B cell (primary cell): ENCODE measurements around the gene EMC10. TPM values are rescaled to one million over a fixed set of nuclear protein-coding genes. Genes with fewer than 3 reads are reported as not detected.

Source experiments
- ATAC-seq: fragments of 200-7000 bp; cut with Tn5 transposase; one replicate; pipeline ENCODE4 v1.10.0; 2021; ENCODE audit warnings: low read depth, mild to moderate bottlenecking, moderate number of reproducible peaks, moderate library complexity
- CTCF ChIA-PET: fragments of 350-600 bp; sonication (Branson Sonifier 250); formaldehyde crosslinking; loops from one replicate; lab custom pipeline; 2021; ENCODE audit warnings: antibody characterized with exemption, inconsistent platforms; lab: Charles Lee
- POLR2A ChIA-PET: fragments of 350-600 bp; sonication (Branson Sonifier 250); formaldehyde crosslinking; loops from one replicate; lab custom pipeline; 2021; ENCODE audit warnings: antibody characterized with exemption; lab: Charles Lee
- DNase-seq: peaks from one replicate; pipeline ENCODE4 v3.0.0; 2013
- H2AFZ ChIP-seq: 2 replicates; pipeline ENCODE4 v1.6.1; 2012; ENCODE audit warnings: mild to moderate bottlenecking, low read depth, low read length; ENCODE audit not compliant: insufficient read depth, poor library complexity, severe bottlenecking
- H3K27ac ChIP-seq, 2 donors: 1 replicate in 1 of 2; 2 replicates in 1 of 2; pipeline ENCODE4 v1.5.1; 2012 to 2013; ENCODE audit warnings: low read length in 2 of 2, mild to moderate bottlenecking in 2 of 2, moderate library complexity in 1 of 2
- H3K27me3 ChIP-seq, 4 experiments: fragments of 200-600 bp in 1 of 4; sonication (generic) in 1 of 4; replicated peaks in 1 of 4; 1 replicate in 2 of 4; 2 replicates in 2 of 4; pipeline versions ENCODE4 v1.6.1 to v1.7.0; 2013 to 2016; ENCODE audit warnings: low read length in 3 of 4, mild to moderate bottlenecking in 2 of 4, mixed read lengths in 1 of 4, moderate library complexity in 1 of 4; ENCODE audit not compliant: insufficient read depth in 4 of 4, control insufficient read depth in 3 of 4; ENCODE audit errors: control extremely low read depth in 1 of 4
- H3K36me3 ChIP-seq, 2 experiments: replicated peaks in 1 of 2; 1 replicate in 1 of 2; 2 replicates in 1 of 2; pipeline versions ENCODE4 v1.6.1 to v1.7.1; 2013; ENCODE audit warnings: low read length in 1 of 2; ENCODE audit not compliant: insufficient read depth in 2 of 2, control insufficient read depth in 1 of 2; ENCODE audit errors: control extremely low read depth in 1 of 2, extremely low read depth in 1 of 2
- H3K4me1 ChIP-seq, 2 donors: fragments of 200-600 bp in 1 of 2; sonication (generic) in 1 of 2; 1 replicate in 1 of 2; 2 replicates in 1 of 2; pipeline versions ENCODE4 v1.5.1 to v1.6.1; 2013 to 2017; ENCODE audit warnings: low read length in 2 of 2; ENCODE audit not compliant: control insufficient read depth in 2 of 2, insufficient read depth in 2 of 2
- H3K4me2 ChIP-seq: replicated peaks from 2 replicates; pipeline ENCODE3; 2012; ENCODE audit warnings: mild to moderate bottlenecking, low read depth, low read length; ENCODE audit not compliant: poor library complexity, severe bottlenecking
- H3K4me3 ChIP-seq, 5 experiments: fragments of 200-600 bp in 1 of 5; sonication (generic) in 1 of 5; 1 replicate in 3 of 5; 2 replicates in 2 of 5; pipeline versions ENCODE4 v1.5.1 to v1.7.0; 2011 to 2016; ENCODE audit warnings: low read length in 4 of 5, mild to moderate bottlenecking in 4 of 5, low read depth in 2 of 5, control low read depth in 1 of 5, moderate library complexity in 1 of 5; ENCODE audit not compliant: insufficient read depth in 1 of 5; ENCODE audit errors: control extremely low read depth in 1 of 5, extremely low read depth in 1 of 5
- H3K79me2 ChIP-seq: fragments of 200-600 bp; sonication (generic); one replicate; pipeline ENCODE4 v1.6.0; 2016; ENCODE audit warnings: low read length; ENCODE audit not compliant: control insufficient read depth, insufficient read depth
- H3K9ac ChIP-seq: fragments of 200-600 bp; sonication (generic); 2 replicates; pipeline ENCODE4 v1.6.1; 2017; ENCODE audit warnings: mild to moderate bottlenecking, low read length, moderate library complexity
- H3K9me3 ChIP-seq, 3 donors: one replicate each; pipeline versions ENCODE4 v1.6.1 to v1.7.1; 2013; ENCODE audit warnings: low read length in 2 of 3; ENCODE audit not compliant: control insufficient read depth in 2 of 3, insufficient read depth in 1 of 3; ENCODE audit errors: control extremely low read depth in 1 of 3
- H4K20me1 ChIP-seq: 2 replicates; pipeline ENCODE4 v1.6.0; 2012; ENCODE audit warnings: mild to moderate bottlenecking, low read length; ENCODE audit not compliant: insufficient read depth, control insufficient read depth, poor library complexity, severe bottlenecking
- H3K27ac Mint-ChIP-seq: one replicate; pipeline ENCODE4 v1.8.0; 2021; ENCODE audit warnings: mixed read lengths
- H3K27me3 Mint-ChIP-seq: one replicate; pipeline ENCODE4 v1.8.0; 2021; ENCODE audit warnings: mixed read lengths
- H3K4me1 Mint-ChIP-seq: one replicate; pipeline ENCODE4 v1.8.0; 2021; ENCODE audit warnings: mixed read lengths
- H3K4me3 Mint-ChIP-seq: one replicate; pipeline ENCODE4 v1.8.0; 2021; ENCODE audit warnings: mixed read lengths
- H3K9me3 Mint-ChIP-seq: one replicate; pipeline ENCODE4 v1.8.0; 2022; ENCODE audit warnings: mixed read lengths; ENCODE audit not compliant: insufficient read depth
- EZH2 ChIP-seq: IDR thresholded peaks from 2 replicates; pipeline ENCODE4 v1.6.1; 2012; ENCODE audit warnings: borderline replicate concordance, low read depth, mild to moderate bottlenecking, moderate library complexity, low read length; ENCODE audit not compliant: insufficient read depth, poor library complexity, severe bottlenecking
- WGBS: methylation state at CpG from one replicate; pipeline ENCODE4 v1.1.5; 2013; ENCODE audit warnings: missing lambda C conversion rate; ENCODE audit not compliant: insufficient coverage; 5-methylcytosine and 5-hydroxymethylcytosine counted together
- intact Hi-C: fragments of 100-400 bp; cut with micrococcal nuclease; formaldehyde crosslinking; loops from one replicate; pipeline ENCODE4 v1.10.0; 2022
- polyA plus RNA-seq: library from polyadenylated mRNA; depleted of rRNA; stranded (reverse); fragments of >200 nt; gene quantifications from 2 replicates; pipeline ENCODE4 v1.2.3, GENCODE V29; 2012
- total RNA-seq, 2 donors: library from RNA; stranded (reverse); fragments of 120-200 nt in 1 of 2; gene quantifications; 1 replicate in 1 of 2; 2 replicates in 1 of 2; pipeline versions ENCODE4 v1.2.3 to v1.2.4, GENCODE V29; 2013 to 2022
- TF ChIP-seq, protein P1 (sequence below): fragments of 200-600 bp; IDR thresholded peaks from one replicate; pipeline ENCODE4 v1.8.0; 2022; ENCODE audit warnings: antibody characterized with exemption, mild to moderate bottlenecking

The EMC10 gene
- total and polyA plus RNA-seq, 2 donors (not counting 1 experiment from before 2014, with no cell fraction given), result 51.1 to 88.1 TPM

DNA sequence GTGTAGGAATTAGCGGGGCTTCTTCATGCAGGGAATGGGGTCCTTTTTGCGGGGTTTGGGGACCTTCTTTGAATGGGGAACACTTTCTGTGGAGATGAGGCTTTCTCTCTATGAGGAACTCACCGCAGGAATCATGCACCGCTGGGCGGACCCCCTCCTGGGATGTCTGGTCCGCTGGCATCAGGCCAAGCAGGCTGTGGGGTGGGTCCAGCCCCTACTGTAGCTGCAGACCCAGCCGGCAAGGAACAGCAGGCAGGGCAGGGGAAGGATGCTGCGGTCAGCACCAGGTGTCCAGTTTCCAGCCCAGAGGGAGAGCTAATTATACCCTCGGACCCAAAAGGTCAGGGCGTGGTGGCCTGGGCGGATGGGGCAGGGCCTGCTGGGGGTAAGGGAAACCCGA lies 41.8 kb upstream of the EMC10 start:
- peak overlapping the region; percentile 86 for H3K27ac Mint-ChIP-seq
- WGBS, result 9% methylated on average over 9 of the region's 12 CpGs
- H3K27me3 ChIP-seq, result no peaks in the 10 kb centered on the region
- H3K4me1 ChIP-seq, result peaks cover 52 to 65% of the 10 kb centered on the region in 2 donors
- peak overlapping the region; percentile 92 for H3K4me2 ChIP-seq
- H3K9me3 Mint-ChIP-seq, result no peaks in the 10 kb centered on the region
- no peak for ATAC-seq
- no peaks in the 10 kb centered on the region for H4K20me1 ChIP-seq
- peak overlapping the region; percentile 79 for H3K4me3 Mint-ChIP-seq
- H3K4me1 Mint-ChIP-seq, result peaks cover 66% of the 10 kb centered on the region
- intact Hi-C loops, result loop anchor here (1.0 to 5.0 kb wide), 2 partner anchors 27 to 77 kb away; no protein-coding TSS in a partner anchor
- no peaks in the 10 kb centered on the region for H3K27me3 Mint-ChIP-seq
- no peaks in the 10 kb centered on the region for H3K79me2 ChIP-seq
- no peaks in the 10 kb centered on the region for H3K36me3 ChIP-seq
- peak overlapping the region; percentile 49 for H3K9ac ChIP-seq
- peak; percentile 77 for DNase-seq
- POLR2A ChIA-PET, result interaction anchor here (1.4 kb wide), 1 partner anchor 26 kb away, joined by 5 read pairs; no protein-coding TSS in a partner anchor
- H2AFZ ChIP-seq, result no peak overlapping the region
- H3K9me3 ChIP-seq, result peaks cover 0 to 10% (median 0%) of the 10 kb centered on the region in 3 donors
- peak overlapping the region; percentile 97 to 99 for H3K27ac ChIP-seq
- CTCF ChIA-PET, result interaction anchor here (0.6 to 1.1 kb wide), 2 partner anchors 26 to 28 kb away, joined by 3 to 7 read pairs; no protein-coding TSS in a partner anchor
- H3K4me3 ChIP-seq, result peak overlapping the region in 3 of 5 experiments; percentile 1 to 23 (median 19)
- TF ChIP-seq EZH2, result no peak
- TF ChIP-seq, protein P1, sequence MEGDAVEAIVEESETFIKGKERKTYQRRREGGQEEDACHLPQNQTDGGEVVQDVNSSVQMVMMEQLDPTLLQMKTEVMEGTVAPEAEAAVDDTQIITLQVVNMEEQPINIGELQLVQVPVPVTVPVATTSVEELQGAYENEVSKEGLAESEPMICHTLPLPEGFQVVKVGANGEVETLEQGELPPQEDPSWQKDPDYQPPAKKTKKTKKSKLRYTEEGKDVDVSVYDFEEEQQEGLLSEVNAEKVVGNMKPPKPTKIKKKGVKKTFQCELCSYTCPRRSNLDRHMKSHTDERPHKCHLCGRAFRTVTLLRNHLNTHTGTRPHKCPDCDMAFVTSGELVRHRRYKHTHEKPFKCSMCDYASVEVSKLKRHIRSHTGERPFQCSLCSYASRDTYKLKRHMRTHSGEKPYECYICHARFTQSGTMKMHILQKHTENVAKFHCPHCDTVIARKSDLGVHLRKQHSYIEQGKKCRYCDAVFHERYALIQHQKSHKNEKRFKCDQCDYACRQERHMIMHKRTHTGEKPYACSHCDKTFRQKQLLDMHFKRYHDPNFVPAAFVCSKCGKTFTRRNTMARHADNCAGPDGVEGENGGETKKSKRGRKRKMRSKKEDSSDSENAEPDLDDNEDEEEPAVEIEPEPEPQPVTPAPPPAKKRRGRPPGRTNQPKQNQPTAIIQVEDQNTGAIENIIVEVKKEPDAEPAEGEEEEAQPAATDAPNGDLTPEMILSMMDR, result no peak

DNA sequence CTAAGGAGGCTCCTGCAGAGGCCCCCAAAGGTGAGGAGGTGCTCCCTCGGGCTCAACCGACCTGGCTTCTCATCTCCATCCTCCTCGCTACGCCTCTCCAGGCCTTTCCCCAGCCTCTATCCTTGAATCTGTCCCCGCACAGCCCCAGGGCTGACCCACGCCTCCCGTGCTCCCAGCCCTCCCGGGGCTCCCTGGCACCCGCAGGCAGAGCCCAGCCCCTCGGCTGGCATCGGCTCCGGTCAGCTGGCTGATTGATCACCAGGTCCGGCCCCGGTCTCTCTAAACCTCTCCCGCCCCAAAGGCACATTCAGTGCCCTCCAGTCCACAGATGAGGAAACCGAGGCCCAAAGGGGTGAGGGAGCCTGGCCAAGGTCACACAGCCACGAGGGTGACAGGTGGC lies 41.1 kb upstream of the EMC10 start:
- WGBS, result 89% methylated on average over 16 of the region's 17 CpGs
- Histone ChIP-seq H3K4me2 (peak overlapping the region; percentile 92), H3K4me3 (no peak overlapping the region), H3K9ac (no peak overlapping the region), H3K9me3 (peaks cover 0 to 6% (median 0%) of the 10 kb centered on the region in 3 donors), H3K79me2 (no peaks in the 10 kb centered on the region), H3K27ac (peak overlapping the region; percentile 12 to 18), H2AFZ (no peak overlapping the region), H4K20me1 (no peaks in the 10 kb centered on the region), H3K4me1 (peaks cover 46 to 58% of the 10 kb centered on the region in 2 donors), H3K27me3 (no peaks in the 10 kb centered on the region), H3K36me3 (no peaks in the 10 kb centered on the region)
- Mint-ChIP-seq H3K9me3 (no peaks in the 10 kb centered on the region), H3K4me3 (no peak overlapping the region), H3K4me1 (peaks cover 60% of the 10 kb centered on the region), H3K27ac (peak overlapping the region; percentile 41), H3K27me3 (no peaks in the 10 kb centered on the region)
- CTCF ChIA-PET, result interaction anchor here (0.6 kb wide), 1 partner anchor 27 kb away, joined by 3 read pairs; no protein-coding TSS in a partner anchor
- DNase-seq (no peak), ATAC-seq (no peak)
- intact Hi-C loops, result no loop called here
- TF ChIP-seq, protein P1, result no peak
- no peak for TF ChIP-seq EZH2
- POLR2A ChIA-PET, result no interaction called here
